SK-N-SH treated with all-trans-retinoic acid at 6 μM for 48 hours (cell line): ENCODE measurements around the gene UBE4A.

Experiments used
- ARNTL ChIP-seq: fragments of 450-650 bp; formaldehyde crosslinking; IDR thresholded peaks from 2 replicates; pipeline ENCODE4 v1.5.0; 2020; ENCODE audit warnings: low read depth, mild to moderate bottlenecking, moderate library complexity, borderline replicate concordance
- CSRNP3 ChIP-seq: fragments of 250-450 bp; sonication (Bioruptor Pico); IDR thresholded peaks from 2 replicates; pipeline ENCODE4 v1.5.1; 2021; ENCODE audit warnings: mild to moderate bottlenecking, moderate library complexity
- ESRRG ChIP-seq: fragments of 250-450 bp; sonication (Bioruptor Pico); IDR thresholded peaks from 2 replicates; pipeline ENCODE4 v1.6.1; 2021; ENCODE audit warnings: mild to moderate bottlenecking
- PATZ1 ChIP-seq: fragments of 250-450 bp; sonication (Bioruptor Pico); IDR thresholded peaks from 2 replicates; pipeline ENCODE4 v1.8.0; 2020; ENCODE audit warnings: mild to moderate bottlenecking, moderate library complexity, borderline replicate concordance
- PPARA ChIP-seq: fragments of 250-450 bp; sonication (Bioruptor Pico); IDR thresholded peaks from 2 replicates; pipeline ENCODE4 v1.5.0; 2020; ENCODE audit warnings: mild to moderate bottlenecking, borderline replicate concordance
- RARB ChIP-seq: fragments of 250-450 bp; sonication (Bioruptor Pico); IDR thresholded peaks from 2 replicates; pipeline ENCODE4 v1.8.0; 2021; ENCODE audit warnings: mild to moderate bottlenecking, moderate library complexity
- TSHZ2 ChIP-seq: fragments of 250-450 bp; sonication (Bioruptor Pico); IDR thresholded peaks from 2 replicates; pipeline ENCODE4 v1.5.0; 2020; ENCODE audit warnings: mild to moderate bottlenecking, moderate library complexity
- ZC3H10 ChIP-seq: fragments of 250-450 bp; sonication (Bioruptor Pico); IDR thresholded peaks from 2 replicates; pipeline ENCODE4 v1.5.1; 2021; ENCODE audit warnings: mild to moderate bottlenecking, moderate library complexity
- ZFP3 ChIP-seq: fragments of 250-450 bp; sonication (Bioruptor Pico); IDR thresholded peaks from 2 replicates; pipeline ENCODE4 v1.5.0; 2020; ENCODE audit warnings: mild to moderate bottlenecking, moderate library complexity
- ZFP30 ChIP-seq: fragments of 450-650 bp; formaldehyde crosslinking; IDR thresholded peaks from 2 replicates; pipeline ENCODE4 v1.5.0; 2022; ENCODE audit warnings: mild to moderate bottlenecking, moderate library complexity
- ZNF565 ChIP-seq: fragments of 450-650 bp; formaldehyde crosslinking; conservative IDR thresholded peaks from 2 replicates; pipeline ENCODE4 v1.5.0; 2020; ENCODE audit warnings: low read depth, mild to moderate bottlenecking, moderate library complexity
- ZNF70 ChIP-seq: fragments of 450-650 bp; formaldehyde crosslinking; IDR thresholded peaks from 2 replicates; pipeline ENCODE4 v1.5.0; 2020; ENCODE audit warnings: mild to moderate bottlenecking, moderate library complexity
- ZNF8 ChIP-seq: fragments of 450-650 bp; formaldehyde crosslinking; IDR thresholded peaks from 2 replicates; pipeline ENCODE4 v1.5.0; 2020; ENCODE audit warnings: mild to moderate bottlenecking, moderate library complexity

GRCh38 chr11:118438314-118438931 is 79.0 kb downstream of the UBE4A start:
- TF ChIP-seq PATZ1 (CRISPR knock-in tag) (no peak), ZFP3 (no peak), ZNF70 (no peak), ESRRG (CRISPR knock-in tag) (no peak), ZFP30 (CRISPR knock-in tag) (no peak), ZNF8 (no peak), CSRNP3 (CRISPR knock-in tag) (no peak), ZC3H10 (CRISPR knock-in tag) (no peak), RARB (CRISPR knock-in tag) (no peak), ARNTL (no peak), ZNF565 (CRISPR knock-in tag) (no peak), TSHZ2 (CRISPR knock-in tag) (no peak), PPARA (no peak)
